ENCODE results near the gene CCT8.
"Not testable (repeated sequence)": the region's sequence is repeated elsewhere in the genome, so short reads cannot be mapped to it uniquely, and the experiment has no call there.

The CCT8 gene

DNA sequence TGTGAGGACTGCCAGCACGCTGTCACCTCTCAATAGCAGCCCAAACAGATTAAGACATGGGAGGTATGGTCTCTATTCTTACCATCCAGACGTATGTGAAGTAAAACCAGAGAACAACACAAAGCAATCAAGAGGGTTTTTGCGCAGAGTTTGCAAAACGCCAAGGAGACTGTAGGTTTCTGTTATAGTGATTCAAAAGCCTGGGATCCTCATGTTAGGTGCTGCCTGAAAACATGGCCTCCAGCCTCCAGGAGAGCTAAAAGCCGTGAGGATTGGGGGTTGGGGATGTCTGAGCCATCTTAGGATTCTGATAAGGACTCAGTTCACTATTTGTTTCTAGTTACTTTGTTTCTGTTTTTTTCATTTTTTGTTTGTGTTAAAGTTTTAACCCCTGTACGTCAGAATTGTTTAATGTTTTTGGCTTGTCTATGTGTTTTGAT lies 4.2 kb upstream of the CCT8 start:
- peak overlapping the region; percentile 78 for H3K4me3 ChIP-seq (ENCODE audit: low read length, poor library complexity, severe bottlenecking)
- H3K79me2 ChIP-seq (ENCODE audit: insufficient read depth, low read length) = peaks cover 31% of the 10 kb centered on the region

GRCh38 chr21:29076731-29077640 lies 3.5 kb upstream of the CCT8 start:
- not testable (repeated sequence) for H3F3A ChIP-seq (ENCODE audit: low read depth); H3K9me3 ChIP-seq (ENCODE audit: insufficient read depth, low read depth, low read length); H3K27me3 ChIP-seq (ENCODE audit: insufficient read depth, low read length, poor library complexity, severe bottlenecking); H3K36me3 ChIP-seq (ENCODE audit: insufficient read depth, low read length); H3K9me2 ChIP-seq (replicated peaks; ENCODE audit: low read depth, low read length)
- Histone ChIP-seq H3K9ac (ENCODE audit: low read depth, low read length, poor library complexity, severe bottlenecking) (peak overlapping the region; percentile 88), H4K20me1 (ENCODE audit: insufficient read depth, low read length, poor library complexity, severe bottlenecking) (peaks cover 14% of the 10 kb centered on the region), H3K79me2 (ENCODE audit: insufficient read depth, low read length) (peaks cover 37% of the 10 kb centered on the region), H3K4me1 (ENCODE audit: insufficient read depth, low read length, poor library complexity, severe bottlenecking) (peaks cover 40% of the 10 kb centered on the region), H3K4me2 (ENCODE audit: low read depth, low read length, poor library complexity, severe bottlenecking) (peak overlapping the region; percentile 79), H3K4me3 (ENCODE audit: low read length, poor library complexity, severe bottlenecking) (peak overlapping the region; percentile 78), H2AFZ (ENCODE audit: low read length) (0 out of 2 replicates have a peak overlapping the region, but pooled peaks have one; percentile 56)

More for the DNA sequence above, 4.2 kb upstream of the CCT8 start:
- peaks cover 7% of the 10 kb centered on the region for H4K20me1 ChIP-seq (ENCODE audit: insufficient read depth, low read length, poor library complexity, severe bottlenecking)
- peak overlapping the region; percentile 79 for H3K4me2 ChIP-seq (ENCODE audit: low read depth, low read length, poor library complexity, severe bottlenecking)
- peak overlapping the region; percentile 56; the same call in 1 of the 2 replicates for H2AFZ ChIP-seq (ENCODE audit: low read length)
- no peak for TF ChIP-seq EZH2phosphoT487 (IDR thresholded peaks at IDR 0.05; ENCODE audit: borderline replicate concordance)
- no peak for TF ChIP-seq CTCF (conservative IDR thresholded peaks at IDR 0.05; ENCODE audit: low read length)
- no peaks in the 10 kb centered on the region for H3K9me3 ChIP-seq (ENCODE audit: insufficient read depth, low read depth, low read length)
- no peaks in the 10 kb centered on the region for H3K36me3 ChIP-seq (ENCODE audit: insufficient read depth, low read length)
- peaks cover 34% of the 10 kb centered on the region for H3K4me1 ChIP-seq (ENCODE audit: insufficient read depth, low read length, poor library complexity, severe bottlenecking)
- H3K9ac ChIP-seq (ENCODE audit: low read depth, low read length, poor library complexity, severe bottlenecking) = peak overlapping the region; percentile 88
- H3K27me3 ChIP-seq (ENCODE audit: insufficient read depth, low read length, poor library complexity, severe bottlenecking) = no peaks in the 10 kb centered on the region
- no peaks in the 10 kb centered on the region for H3K9me2 ChIP-seq (replicated peaks; ENCODE audit: low read depth, low read length)
- 0 out of 2 replicates have a peak, but pooled peaks cover 7% of the 10 kb centered on the region for H3F3A ChIP-seq (ENCODE audit: low read depth)

- Histone ChIP-seq H3K27me3 (ENCODE audit: insufficient read depth, low read length, poor library complexity, severe bottlenecking) (no peaks in the 10 kb centered on the region), H3K9ac (ENCODE audit: low read depth, low read length, poor library complexity, severe bottlenecking) (peak overlapping the region; percentile 67), H2AFZ (ENCODE audit: low read length) (no peak overlapping the region), H3K36me3 (ENCODE audit: insufficient read depth, low read length) (no peaks in the 10 kb centered on the region), H3K4me1 (ENCODE audit: insufficient read depth, low read length, poor library complexity, severe bottlenecking) (peaks cover 51% of the 10 kb centered on the region), H3F3A (ENCODE audit: low read depth) (0 out of 2 replicates have a peak, but pooled peaks cover 7% of the 10 kb centered on the region), H3K4me3 (ENCODE audit: low read length, poor library complexity, severe bottlenecking) (peak overlapping the region; percentile 45), H3K9me3 (ENCODE audit: insufficient read depth, low read depth, low read length) (no peaks in the 10 kb centered on the region), H3K9me2 (replicated peaks; ENCODE audit: low read depth, low read length) (no peaks in the 10 kb centered on the region), H4K20me1 (ENCODE audit: insufficient read depth, low read length, poor library complexity, severe bottlenecking) (peaks cover 25% of the 10 kb centered on the region), H3K79me2 (ENCODE audit: insufficient read depth, low read length) (peaks cover 44% of the 10 kb centered on the region), H3K4me2 (ENCODE audit: low read depth, low read length, poor library complexity, severe bottlenecking) (peak overlapping the region; percentile 55)
- TF ChIP-seq EZH2phosphoT487 (IDR thresholded peaks at IDR 0.05; ENCODE audit: borderline replicate concordance) = no peak
- TF ChIP-seq CTCF (conservative IDR thresholded peaks at IDR 0.05; ENCODE audit: low read length) = no peak
Observed at GRCh38 chr21:29075706-29076466, 2.4 kb upstream of the CCT8 start.

All from Loucy (cell line).